Heart left ventricle (tissue), 16 donors: Measurements from ENCODE around the gene SYMPK. TPM values are rescaled to one million over a fixed set of nuclear protein-coding genes. Genes with fewer than 3 reads are reported as not detected.

Source experiments
- ATAC-seq, 4 donors: fragments of 200-7000 bp; cut with Tn5 transposase; one replicate each; pipeline ENCODE4 v1.9.1; 2020 to 2022; ENCODE audit warnings: moderate library complexity in 4 of 4, mild to moderate bottlenecking in 3 of 4, moderate number of reproducible peaks in 1 of 4
- DNase-seq, 5 donors: peaks; one replicate each; pipeline ENCODE4 v3.0.0-alpha.2; 2020
- H3K27ac ChIP-seq, 12 donors: fragments of 200-600 bp; sonication (generic) in 4 of 12; one replicate each; pipeline versions ENCODE4 v1.5.0 to v1.8.0; 2016 to 2022; ENCODE audit warnings: mild to moderate bottlenecking in 2 of 12
- H3K27me3 ChIP-seq, 9 donors: fragments of 200-600 bp; sonication (generic) in 2 of 9; one replicate each; pipeline versions ENCODE4 v1.5.1 to v1.8.0; 2016 to 2022; ENCODE audit warnings: mild to moderate bottlenecking in 3 of 9
- H3K36me3 ChIP-seq, 9 donors: fragments of 200-600 bp; sonication (generic) in 2 of 9; one replicate each; pipeline versions ENCODE4 v1.5.0 to v1.8.0; 2018 to 2022; ENCODE audit warnings: mild to moderate bottlenecking in 2 of 9
- H3K4me1 ChIP-seq, 12 donors: fragments of 200-600 bp; sonication (generic) in 4 of 12; one replicate each; pipeline versions ENCODE4 v1.5.0 to v1.8.0; 2016 to 2022; ENCODE audit warnings: mild to moderate bottlenecking in 3 of 12
- H3K4me3 ChIP-seq, 12 donors: fragments of 200-600 bp; sonication (generic) in 4 of 12; one replicate each; pipeline versions ENCODE4 v1.5.0 to v1.8.0; 2017 to 2022; ENCODE audit warnings: mild to moderate bottlenecking in 9 of 12, moderate library complexity in 4 of 12
- H3K9me3 ChIP-seq, 12 donors: fragments of 200-600 bp; sonication (generic) in 4 of 12; one replicate each; pipeline versions ENCODE4 v1.5.0 to v1.8.0; 2016 to 2022; ENCODE audit warnings: mild to moderate bottlenecking in 1 of 12
- POLR2A ChIP-seq, 2 donors: fragments of 450-650 bp; IDR thresholded peaks; one replicate each; pipeline ENCODE4 v1.6.1; 2017; ENCODE audit warnings: antibody characterized with exemption in 2 of 2, mild to moderate bottlenecking in 2 of 2, moderate library complexity in 2 of 2
- WGBS, 4 donors: extraction: QIAGEN DNeasy Blood & Tissue Kit in 2 of 4; methylation state at CpG; one replicate each; pipeline versions ENCODE4 v1.1.5 to v1.1.7; 2013 to 2018; 5-methylcytosine and 5-hydroxymethylcytosine counted together
- intact Hi-C, 10 donors: fragments of 100-400 bp; cut with DNase I; formaldehyde crosslinking; loops; one replicate each; pipeline versions ENCODE4 v1.11.1 to v1.14.2; 2022
- polyA plus RNA-seq, 2 donors: library from polyadenylated mRNA; stranded (reverse); fragments of 200-250 nt; gene quantifications; one replicate each; pipeline ENCODE4 v1.2.3, GENCODE V29; 2013
- total RNA-seq, 9 donors: library from RNA; depleted of rRNA in 2 of 9; stranded (reverse); fragments of >200 nt in 2 of 9; fragmentation: NEBNext Ultra II Directional in 3 of 9; extraction: Animal tissue kit (Norgen Biotek cat#: 25700) in 3 of 9; gene quantifications; one replicate each; pipeline versions ENCODE4 v1.1.0 to v1.2.4, GENCODE V29; 2016 to 2023
- TF ChIP-seq, protein P1 (sequence below), 12 donors: fragments of 200-600 bp; sonication (generic) in 4 of 12; IDR thresholded peaks; one replicate each; pipeline versions ENCODE4 v1.5.0 to v1.8.0; 2018 to 2022; ENCODE audit warnings: antibody characterized with exemption in 12 of 12, mild to moderate bottlenecking in 5 of 12
- donor health status: ischemic (EF 13 %, LVEDD 7.1; RV severe dilation, severe dysfunction).
- donor health status: healthy with polysubstance abuse.
- donor health status: DM: no; HTN: yes; CAD: no.
- donor health status: DM: no; HTN: no; CAD: no.
- donor health status: ischemic (EF 25% LVEDD 6.9; RV normal size, moderate dysfunction).
- donor health status: ischemic (EF 25% LVEDD 5.7; RV mildly dilated, moderate dysfunction).
- donor health status: healthy.
- donor health status: DM: yes; HTN: yes; CAD: no.
- donor health status: ischemic (EF 35%, LVEDD 5.7; RV mildly dilated, moderate dysfunction).
- donor health status: nonischemic (EF 11% LVEDD 7.7; RV severe dilation, severe dysfunction).
- donor health status: DM: yes; HTN: yes; CAD: no.
- donor health status: PGD.
- donor health status: ischemic (EF 29% LVEDD 5.4; RV normal size, mild dysfunction).
- donor health status: nonischemic (EF 23%, LVEDD 6.1; RV moderate dilation, normal function).

SYMPK gene
- total and polyA plus RNA-seq, 11 donors = 21.9 to 47.7 (median 34.3) TPM

DNA sequence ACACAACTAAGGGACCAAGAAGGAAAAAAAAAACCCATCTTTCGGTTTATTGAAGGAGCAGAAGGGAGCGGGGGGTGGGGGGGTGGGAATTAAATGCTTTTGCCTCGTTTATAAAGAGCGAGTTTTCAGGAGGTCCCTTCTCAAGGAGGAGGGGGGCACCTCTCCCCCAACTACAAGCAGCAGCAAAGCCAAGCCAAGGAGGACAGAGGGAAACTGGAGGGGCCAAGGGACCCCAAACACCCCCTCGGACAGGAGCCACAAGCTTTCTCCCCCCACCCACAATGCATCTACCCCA, 20.6 kb upstream of the SYMPK start:
- Histone ChIP-seq H3K4me3 (peak overlapping the region in 3 of 12 donors; percentile 7 to 10 (median 9)), H3K4me1 (peaks cover 11 to 50% (median 33%) of the 10 kb centered on the region in 12 donors), H3K27ac (no peak overlapping the region), H3K36me3 (peaks cover 0 to 13% (median 5%) of the 10 kb centered on the region in 9 donors), H3K9me3 (no peaks in the 10 kb centered on the region), H3K27me3 (no peaks in the 10 kb centered on the region)
- TF ChIP-seq, protein P1, sequence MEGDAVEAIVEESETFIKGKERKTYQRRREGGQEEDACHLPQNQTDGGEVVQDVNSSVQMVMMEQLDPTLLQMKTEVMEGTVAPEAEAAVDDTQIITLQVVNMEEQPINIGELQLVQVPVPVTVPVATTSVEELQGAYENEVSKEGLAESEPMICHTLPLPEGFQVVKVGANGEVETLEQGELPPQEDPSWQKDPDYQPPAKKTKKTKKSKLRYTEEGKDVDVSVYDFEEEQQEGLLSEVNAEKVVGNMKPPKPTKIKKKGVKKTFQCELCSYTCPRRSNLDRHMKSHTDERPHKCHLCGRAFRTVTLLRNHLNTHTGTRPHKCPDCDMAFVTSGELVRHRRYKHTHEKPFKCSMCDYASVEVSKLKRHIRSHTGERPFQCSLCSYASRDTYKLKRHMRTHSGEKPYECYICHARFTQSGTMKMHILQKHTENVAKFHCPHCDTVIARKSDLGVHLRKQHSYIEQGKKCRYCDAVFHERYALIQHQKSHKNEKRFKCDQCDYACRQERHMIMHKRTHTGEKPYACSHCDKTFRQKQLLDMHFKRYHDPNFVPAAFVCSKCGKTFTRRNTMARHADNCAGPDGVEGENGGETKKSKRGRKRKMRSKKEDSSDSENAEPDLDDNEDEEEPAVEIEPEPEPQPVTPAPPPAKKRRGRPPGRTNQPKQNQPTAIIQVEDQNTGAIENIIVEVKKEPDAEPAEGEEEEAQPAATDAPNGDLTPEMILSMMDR (IDR thresholded peaks at IDR 0.05) = peak in 2 of 12 donors; percentile 43 to 45
- TF ChIP-seq POLR2A (IDR thresholded peaks at IDR 0.05) = no peak
- WGBS, 4 donors = 32 to 39% (median 37%) methylated on average over 5 of the region's 5 CpGs
- no peak for ATAC-seq
- DNase-seq = no peak
- intact Hi-C loops = loop anchor here in 5 of 10 donors (1.0 to 5.0 kb wide), 2 partner anchors 19 to 66 kb away; partner anchors contain the start of genes RSPH6A (in 3 of the 5) and FOXA3 (in 2 of the 5)

DNA sequence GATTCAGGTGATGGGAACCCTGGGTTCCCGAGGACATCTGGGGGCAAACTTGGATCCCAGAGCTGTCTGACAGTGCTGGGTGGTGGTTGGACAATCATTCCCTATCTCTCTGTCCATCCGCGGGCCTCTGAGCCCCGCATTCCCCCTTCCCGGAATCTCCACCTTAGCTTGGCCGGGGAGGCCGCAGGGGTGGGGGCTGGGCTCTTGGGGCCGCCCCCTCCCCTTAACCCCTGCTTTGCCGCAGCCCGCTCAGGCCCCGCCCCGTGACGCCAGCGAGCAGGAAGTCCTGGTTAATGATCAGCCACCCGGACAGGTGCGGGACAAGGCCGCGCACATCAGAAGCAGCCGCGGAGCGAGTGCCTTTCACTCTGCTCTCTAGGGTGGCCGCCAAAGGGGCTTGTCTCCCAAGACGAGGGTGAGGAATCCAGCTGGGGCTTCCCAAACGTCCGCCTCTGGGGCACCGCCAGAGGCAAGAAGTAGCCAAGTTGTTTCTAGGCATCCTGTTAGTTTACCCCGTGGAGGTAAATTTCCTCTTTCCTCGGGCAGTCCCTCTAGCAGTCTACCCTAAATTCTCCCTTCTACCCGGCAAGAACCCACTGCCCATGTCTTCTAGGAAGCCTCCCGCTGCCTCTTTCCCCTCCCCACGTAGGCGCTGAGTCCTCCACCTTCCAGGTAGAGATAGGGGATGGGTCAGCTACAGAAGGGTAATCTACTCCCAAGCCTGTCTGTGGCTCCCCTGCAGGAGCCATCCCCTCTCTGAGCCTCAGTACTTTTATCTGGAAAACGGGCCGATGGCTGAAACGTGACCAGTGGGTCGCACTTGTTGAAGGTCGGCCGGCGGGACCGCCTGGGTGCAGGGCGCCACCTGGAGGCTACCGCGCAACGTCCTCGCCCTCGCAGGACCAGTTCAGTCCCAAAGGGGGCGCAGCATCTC, 20.0 kb upstream of the SYMPK start:
- DNase-seq = peak; percentile 72 to 86 (median 77)
- H3K27ac ChIP-seq = no peak overlapping the region

DNA sequence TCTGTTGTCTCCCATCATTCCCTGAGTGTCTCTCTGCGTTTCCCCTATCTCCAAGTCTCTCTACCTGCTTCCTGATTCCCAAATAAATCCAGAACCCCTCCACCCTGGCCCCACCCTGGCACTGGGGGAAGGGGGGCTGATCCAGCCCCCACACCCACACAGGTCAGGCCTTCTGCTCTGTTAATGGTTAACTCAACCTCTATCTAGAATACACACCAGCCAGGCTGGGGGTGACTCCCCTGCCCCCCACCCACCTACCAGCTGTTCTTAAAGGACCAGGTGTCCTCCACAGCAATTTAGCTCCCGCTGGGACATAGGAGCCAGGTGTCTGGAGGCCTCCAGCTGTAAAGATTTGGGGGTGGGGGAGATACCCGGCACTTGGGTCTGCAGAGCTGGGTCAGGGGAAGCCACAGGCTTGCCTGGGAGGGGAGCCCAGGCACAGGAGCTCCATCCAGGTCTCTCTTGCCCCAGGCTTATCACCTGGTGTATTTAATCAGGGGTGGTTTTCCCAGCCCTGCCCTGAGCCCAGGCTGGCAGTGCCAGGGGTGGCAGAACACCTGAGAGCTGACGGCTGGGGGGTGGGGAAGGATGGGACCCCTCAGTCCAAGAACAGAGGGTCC, 19.1 kb upstream of the SYMPK start:
- WGBS, 4 donors = 59 to 73% (median 63%) methylated on average over 4 of the region's 4 CpGs
- Histone ChIP-seq H3K4me3 (no peak overlapping the region), H3K4me1 (peaks cover 11 to 48% (median 33%) of the 10 kb centered on the region in 12 donors), H3K36me3 (peaks cover 0 to 13% (median 5%) of the 10 kb centered on the region in 9 donors), H3K27ac (no peak overlapping the region), H3K27me3 (peaks cover 0 to 7% (median 0%) of the 10 kb centered on the region in 9 donors), H3K9me3 (no peaks in the 10 kb centered on the region)
- TF ChIP-seq POLR2A (IDR thresholded peaks at IDR 0.05) = no peak
- TF ChIP-seq, protein P1 (IDR thresholded peaks at IDR 0.05) = no peak
- intact Hi-C loops = loop anchor here in 3 of 10 donors (5.0 kb wide), 1 partner anchor 65 kb away; the partner anchor contains the start of gene RSPH6A (in 3 of the 3)
- DNase-seq (no peak), ATAC-seq (no peak)

More for the DNA sequence above, 20.0 kb upstream of the SYMPK start:
- 25 to 31% (median 28%) methylated on average over 42 to 47 of the region's 47 CpGs for WGBS, 4 donors
- no peak for ATAC-seq
- Histone ChIP-seq H3K4me3 (peak overlapping the region in 6 of 12 donors; percentile 2 to 35 (median 6)), H3K27me3 (no peaks in the 10 kb centered on the region), H3K36me3 (peaks cover 0 to 13% (median 5%) of the 10 kb centered on the region in 9 donors), H3K9me3 (no peaks in the 10 kb centered on the region), H3K4me1 (peaks cover 11 to 50% (median 33%) of the 10 kb centered on the region in 12 donors)
- intact Hi-C loops = loop anchor here in 5 of 10 donors (1.0 to 5.0 kb wide), 2 partner anchors 19 to 66 kb away; partner anchors contain the start of genes RSPH6A (in 3 of the 5) and FOXA3 (in 2 of the 5)
- no peak for TF ChIP-seq POLR2A (IDR thresholded peaks at IDR 0.05)
- TF ChIP-seq, protein P1 (IDR thresholded peaks at IDR 0.05) = peak; percentile 73 to 95 (median 83)
